Measurements from ENCODE around the gene TNS4.

Gene TNS4

DNA sequence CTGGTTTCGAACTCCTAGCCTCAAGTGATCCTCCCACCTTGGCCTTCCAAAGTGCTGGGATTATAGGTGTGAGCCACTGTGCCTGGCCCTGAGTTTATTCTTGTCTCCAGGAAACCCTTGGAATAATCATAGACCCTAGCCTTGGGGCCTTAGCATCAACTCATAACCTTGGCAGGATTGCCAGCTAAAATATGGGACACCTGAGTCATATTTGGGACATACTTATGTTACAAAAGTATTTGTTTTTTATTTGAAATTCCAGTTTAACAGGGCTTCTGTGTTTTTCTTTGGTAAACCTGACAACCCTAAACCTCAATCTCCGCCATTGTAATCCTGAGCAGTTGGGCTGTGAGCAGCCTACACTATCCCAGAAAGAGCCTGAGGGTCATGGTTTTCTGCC is 28.6 kb upstream of the TNS4 start:
- DNase-seq: no peak
- TF ChIP-seq GATA1 (IDR thresholded peaks at IDR 0.05; ENCODE audit: low read depth, low read length) (no peak), POLR2A (IDR thresholded peaks at IDR 0.05; ENCODE audit: low read length) (no peak)

DNA sequence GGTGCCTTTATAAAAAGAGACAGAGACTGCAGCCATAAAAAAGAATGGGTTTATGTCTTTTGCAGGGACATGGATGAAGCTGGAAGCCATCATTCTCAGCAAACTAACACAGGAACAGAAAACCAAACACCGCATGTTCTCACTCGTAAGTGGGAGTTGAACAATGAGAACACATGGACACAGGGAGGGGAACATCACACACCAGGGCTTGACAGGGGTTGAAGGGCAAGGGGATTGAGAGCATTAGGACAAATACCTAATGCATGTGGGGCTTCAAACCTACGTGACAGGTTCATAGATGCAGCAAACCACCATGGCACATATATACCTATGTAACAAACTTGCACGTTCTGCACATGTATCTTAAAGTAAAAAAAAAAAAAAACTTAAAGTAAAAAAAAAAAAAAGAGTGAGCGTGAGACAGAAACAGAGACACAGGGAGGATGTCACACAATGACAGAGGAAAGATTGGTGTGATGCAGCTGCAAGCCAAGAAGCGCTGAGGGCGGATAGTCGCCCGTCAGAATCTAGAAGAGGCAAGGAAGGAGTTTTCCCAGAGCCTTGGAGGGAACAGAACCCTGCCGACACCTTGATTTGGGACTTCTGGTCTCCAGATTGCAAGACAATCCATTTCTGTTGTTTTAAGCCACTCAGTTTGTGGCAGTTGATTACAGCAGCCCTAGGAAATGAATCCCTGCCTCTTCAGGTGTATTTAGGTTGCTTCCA is 27.4 kb upstream of the TNS4 start:
- TF ChIP-seq GATA1 (IDR thresholded peaks at IDR 0.05; ENCODE audit: low read depth, low read length) (no peak), POLR2A (IDR thresholded peaks at IDR 0.05; ENCODE audit: low read length) (no peak)

DNA sequence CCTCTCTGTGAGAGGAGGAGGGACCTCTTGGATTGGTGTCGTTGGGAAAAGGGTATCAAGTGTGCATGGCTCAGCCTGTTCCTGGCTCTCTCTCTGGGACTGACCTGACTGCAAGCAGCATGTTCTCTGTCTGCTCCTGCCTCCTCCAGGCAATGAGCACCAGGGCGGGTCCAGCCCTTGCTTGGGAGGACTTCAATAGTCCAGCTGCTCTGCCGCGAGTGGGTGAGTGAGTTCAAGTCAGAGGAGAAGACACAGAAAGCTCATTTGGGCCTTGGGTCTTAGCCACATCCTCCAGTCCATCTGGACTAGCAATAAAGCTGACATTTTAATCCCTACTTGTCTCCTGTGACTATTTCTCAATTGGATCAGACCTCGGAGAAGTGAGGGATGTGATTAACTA is 25.2 kb upstream of the TNS4 start:
- no peak for TF ChIP-seq GATA1 (IDR thresholded peaks at IDR 0.05; ENCODE audit: low read depth, low read length)
- no peak for TF ChIP-seq POLR2A (IDR thresholded peaks at IDR 0.05; ENCODE audit: low read length)
- no peak for DNase-seq

More for the DNA sequence above, 27.4 kb upstream of the TNS4 start:
- DNase-seq: no peak

DNA sequence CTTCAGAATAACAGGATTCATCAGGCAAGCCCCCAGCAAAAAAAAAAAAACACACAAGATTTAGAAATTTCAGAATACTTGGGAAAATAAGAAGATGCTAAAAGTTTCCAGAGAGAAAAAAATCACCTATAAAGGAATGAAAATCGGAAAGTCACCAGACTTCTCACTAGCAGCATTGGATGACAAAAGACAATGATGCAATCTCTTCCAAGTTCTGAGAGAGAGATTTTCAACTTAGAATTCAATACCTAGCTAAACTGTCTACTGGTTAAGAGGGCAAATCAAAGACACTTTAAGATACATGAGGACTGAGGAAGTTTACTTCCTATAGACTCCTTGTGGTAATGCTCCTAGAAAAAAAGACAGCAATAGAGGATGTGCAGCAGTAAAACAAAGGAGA is 23.9 kb upstream of the TNS4 start:
- TF ChIP-seq POLR2A (IDR thresholded peaks at IDR 0.05; ENCODE audit: low read length) (no peak), GATA1 (IDR thresholded peaks at IDR 0.05; ENCODE audit: low read depth, low read length) (no peak)
- no peak for DNase-seq

DNA sequence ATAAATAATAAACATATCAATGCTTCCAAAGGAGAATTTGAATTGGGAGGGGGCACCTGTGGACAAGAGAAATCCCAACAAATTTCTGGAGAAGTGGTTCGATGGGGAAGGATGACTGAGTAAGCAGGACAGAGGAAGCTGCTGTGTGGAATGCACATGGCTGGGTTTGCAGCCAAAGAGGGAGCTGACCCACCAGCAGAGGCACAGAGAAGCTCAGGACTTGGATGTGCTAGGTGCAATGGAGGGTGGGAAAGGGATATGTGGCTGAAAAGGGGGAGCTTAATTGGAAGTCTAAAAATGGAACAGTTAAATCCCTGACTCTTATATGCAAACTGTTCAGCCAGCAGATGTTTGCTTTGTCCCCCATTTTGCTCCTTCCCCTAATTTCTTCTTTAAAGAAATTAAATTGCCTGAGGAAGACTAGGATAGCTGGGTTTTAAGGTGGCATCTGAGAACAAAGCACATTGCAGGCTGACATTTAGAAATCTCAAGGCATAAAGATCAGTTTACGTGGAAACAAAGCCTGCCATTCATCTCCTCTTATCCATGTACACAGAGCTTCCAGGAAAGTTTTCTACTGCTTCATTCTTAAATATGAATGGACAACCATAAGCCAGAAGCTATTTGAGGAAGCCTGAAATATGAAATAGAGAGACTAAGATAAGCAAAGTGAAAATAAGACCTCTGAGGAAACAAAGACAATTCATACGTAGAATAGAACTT is 23.0 kb upstream of the TNS4 start:
- no peak for DNase-seq
- TF ChIP-seq POLR2A (IDR thresholded peaks at IDR 0.05; ENCODE audit: low read length): no peak
- no peak for TF ChIP-seq GATA1 (IDR thresholded peaks at IDR 0.05; ENCODE audit: low read depth, low read length)

DNA sequence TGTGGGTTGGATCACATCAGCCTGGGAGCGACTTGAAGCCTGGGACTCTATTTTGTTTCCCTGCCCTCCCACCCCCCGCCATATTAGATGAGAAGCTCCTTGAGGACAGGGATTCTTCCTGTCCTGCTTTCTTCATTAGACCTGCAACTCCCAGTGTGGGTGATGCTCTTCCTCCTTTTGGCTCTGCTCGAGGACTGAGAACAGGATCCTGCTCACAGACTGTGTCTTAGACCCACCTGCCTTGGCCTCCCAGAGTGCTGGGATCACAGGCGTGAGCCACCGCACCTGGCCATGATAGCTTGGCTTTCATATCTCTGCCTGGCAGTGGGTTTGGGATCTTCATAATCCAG is 21.5 kb upstream of the TNS4 start:
- DNase-seq: no peak
- TF ChIP-seq POLR2A (IDR thresholded peaks at IDR 0.05; ENCODE audit: low read length) (no peak), GATA1 (IDR thresholded peaks at IDR 0.05; ENCODE audit: low read depth, low read length) (no peak)

DNA sequence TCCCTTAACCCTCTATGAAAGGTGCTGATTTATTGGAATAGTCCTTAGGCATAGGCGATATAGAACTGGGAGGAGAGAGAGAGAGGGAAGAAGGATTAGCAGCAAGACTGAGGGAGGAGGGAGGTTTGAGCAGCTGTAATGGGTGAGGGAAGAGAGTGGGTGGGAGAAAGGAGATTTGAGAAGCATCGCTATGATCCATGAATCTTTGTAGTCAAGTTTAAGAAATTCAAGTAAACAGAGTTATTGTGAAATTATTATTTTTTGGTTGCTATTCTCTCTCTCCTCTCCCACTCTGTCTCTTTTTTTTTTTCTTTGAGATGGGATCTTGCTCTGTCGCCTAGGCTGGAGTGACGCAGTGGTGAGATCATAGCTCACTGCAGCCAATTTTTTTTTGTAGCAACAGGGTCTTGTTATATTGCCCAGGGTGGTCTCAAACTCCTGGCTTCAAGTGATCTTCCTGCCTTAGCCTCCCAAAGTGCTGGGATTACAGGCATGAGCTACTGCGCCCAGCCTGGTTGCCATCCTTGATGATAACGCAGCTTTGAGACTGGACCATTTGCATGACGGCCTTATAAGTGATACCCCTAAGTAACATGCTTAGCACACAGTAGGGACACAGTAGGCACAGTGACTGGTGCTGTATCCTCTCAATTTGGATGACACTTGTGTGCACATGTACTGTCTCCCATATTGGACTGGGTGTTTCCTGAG is 21.0 kb upstream of the TNS4 start:
- no peak for DNase-seq
- TF ChIP-seq GATA1 (IDR thresholded peaks at IDR 0.05; ENCODE audit: low read depth, low read length) (no peak), POLR2A (IDR thresholded peaks at IDR 0.05; ENCODE audit: low read length) (no peak)

DNA sequence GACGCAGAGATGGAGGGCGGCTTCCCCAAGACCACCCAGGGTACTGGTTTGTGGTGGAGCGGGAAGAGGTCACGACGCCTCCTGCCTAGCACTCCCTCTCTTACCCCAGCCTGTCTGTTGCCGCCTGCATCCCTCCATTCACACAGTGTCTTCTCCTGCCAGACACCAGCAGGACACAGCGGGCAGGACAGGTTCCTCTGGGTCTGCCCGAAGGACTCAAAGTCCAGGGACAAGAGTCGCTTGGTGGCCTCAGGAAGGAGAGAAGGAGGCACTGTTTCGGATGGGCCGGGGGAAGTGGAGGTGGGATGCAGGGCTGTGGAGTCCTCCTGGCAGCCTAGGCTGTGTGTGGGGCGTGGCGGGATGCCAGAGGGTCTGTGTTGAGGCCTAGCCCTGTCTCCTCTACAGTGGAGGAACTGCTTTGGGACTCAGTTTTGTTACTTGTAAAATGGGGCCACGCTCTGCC is 19.6 kb upstream of the TNS4 start:
- no peak for TF ChIP-seq GATA1 (IDR thresholded peaks at IDR 0.05; ENCODE audit: low read depth, low read length)
- no peak for DNase-seq

DNA sequence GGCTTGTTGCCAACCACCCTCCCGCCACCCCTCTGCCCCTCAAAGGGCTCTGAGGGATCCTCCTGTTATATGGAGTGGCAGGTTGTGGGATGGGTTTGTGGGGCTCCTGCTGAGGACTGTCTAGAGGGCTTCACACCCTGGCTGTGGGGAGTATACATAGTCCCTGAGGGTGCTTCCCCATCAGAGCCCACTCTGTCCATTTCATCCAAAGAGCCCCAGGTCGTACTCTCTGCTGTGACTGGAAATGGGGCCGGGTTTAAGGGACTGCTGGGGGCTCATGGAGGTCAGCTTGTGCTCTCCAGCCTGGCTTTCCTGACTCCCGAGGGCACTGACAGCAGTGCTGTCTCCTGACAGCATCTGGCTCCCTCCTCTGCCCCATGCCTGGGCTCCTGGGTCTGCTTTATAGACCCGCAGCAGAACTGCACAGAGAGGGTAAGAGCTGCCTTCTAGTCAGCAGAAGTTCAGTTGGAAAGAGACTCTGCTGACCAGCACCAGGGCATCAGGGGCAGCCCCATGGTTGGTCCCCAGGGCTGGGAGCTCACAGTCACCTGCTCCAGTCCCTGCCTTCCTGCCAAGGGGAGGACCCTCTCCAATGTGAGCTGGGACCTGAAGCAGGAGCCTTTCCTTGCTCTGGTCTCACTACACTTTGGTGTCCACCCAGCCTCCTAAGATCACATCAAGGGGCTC is 17.8 kb upstream of the TNS4 start:
- TF ChIP-seq GATA1 (IDR thresholded peaks at IDR 0.05; ENCODE audit: low read depth, low read length): no peak
- no peak for TF ChIP-seq POLR2A (IDR thresholded peaks at IDR 0.05; ENCODE audit: low read length)
- no peak for DNase-seq

DNA sequence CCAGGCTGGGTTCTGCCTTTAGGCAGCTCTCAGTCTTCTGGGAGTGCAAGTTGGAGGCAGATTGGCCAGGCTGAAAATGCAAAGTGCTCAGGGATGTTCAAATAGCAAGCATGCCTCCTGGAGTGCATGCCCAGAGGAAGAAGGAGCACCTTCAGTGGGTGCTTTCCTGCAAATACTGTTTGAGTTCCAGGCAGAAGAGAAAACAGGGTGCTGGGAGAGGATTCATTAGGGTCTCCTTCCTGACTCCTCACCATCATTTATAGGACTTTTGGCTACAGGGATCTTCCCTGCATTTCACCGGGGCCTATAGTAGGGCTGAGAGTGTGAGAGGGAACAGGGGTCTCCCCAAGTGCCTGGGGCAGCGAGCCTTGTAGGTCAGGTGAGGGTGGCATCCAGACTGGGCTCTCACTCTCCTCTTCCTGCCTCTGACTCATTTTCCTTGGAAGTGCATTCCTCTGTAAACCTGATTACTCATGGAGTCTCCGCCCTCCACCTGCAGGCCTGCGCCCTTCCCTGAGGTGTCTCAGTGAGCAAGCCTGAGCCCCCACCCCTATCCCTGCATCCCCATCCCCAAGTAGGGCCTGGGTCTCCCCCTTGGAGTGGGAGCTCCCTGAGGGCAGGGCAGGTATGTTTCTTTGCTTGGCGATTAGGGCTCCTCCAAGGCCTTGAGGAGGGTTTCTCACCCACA is 17.1 kb upstream of the TNS4 start:
- no peak for DNase-seq
- TF ChIP-seq POLR2A (IDR thresholded peaks at IDR 0.05; ENCODE audit: low read length) (no peak), GATA1 (IDR thresholded peaks at IDR 0.05; ENCODE audit: low read depth, low read length) (no peak)

DNA sequence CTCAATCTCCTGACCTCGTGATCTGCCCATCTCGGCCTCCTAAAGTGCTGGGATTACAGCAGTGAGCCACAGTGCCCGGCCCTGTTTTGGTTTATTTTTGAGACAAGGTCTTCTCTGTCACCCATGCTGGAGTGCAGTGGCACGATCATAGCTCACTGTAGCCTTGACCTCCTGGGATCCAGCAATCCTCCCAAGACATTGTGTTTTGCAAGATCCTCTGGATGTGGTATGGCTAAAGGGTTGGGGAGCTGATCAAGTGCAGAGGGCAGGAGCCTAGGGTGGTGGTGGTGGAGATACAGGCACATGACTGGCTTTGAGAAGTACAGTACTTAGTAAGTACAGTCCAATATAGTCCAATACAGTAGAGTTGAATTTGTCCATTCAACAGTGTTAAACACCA is 16.6 kb upstream of the TNS4 start:
- no peak for DNase-seq
- no peak for TF ChIP-seq POLR2A (IDR thresholded peaks at IDR 0.05; ENCODE audit: low read length)
- no peak for TF ChIP-seq GATA1 (IDR thresholded peaks at IDR 0.05; ENCODE audit: low read depth, low read length)

DNA sequence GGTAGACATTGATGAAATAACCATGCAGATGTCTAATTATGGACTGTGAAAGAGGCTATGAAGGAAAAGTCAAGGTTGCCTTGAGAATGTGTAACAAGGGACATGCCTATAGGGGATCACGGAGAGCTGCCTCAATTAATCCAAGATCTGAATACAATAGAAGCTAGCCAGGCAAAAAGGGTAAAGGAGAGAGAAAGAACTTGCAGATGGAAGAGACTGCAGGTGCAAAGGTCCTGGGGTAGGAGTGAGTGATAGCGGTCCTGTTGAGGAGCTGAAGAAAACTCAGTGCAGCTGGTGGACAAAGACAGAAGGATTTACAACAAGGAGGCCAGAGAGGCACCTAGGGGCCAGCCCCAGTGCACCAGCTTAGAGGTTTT is 15.9 kb upstream of the TNS4 start:
- TF ChIP-seq POLR2A (IDR thresholded peaks at IDR 0.05; ENCODE audit: low read length) (no peak), GATA1 (IDR thresholded peaks at IDR 0.05; ENCODE audit: low read depth, low read length) (no peak)
- no peak for DNase-seq

DNA sequence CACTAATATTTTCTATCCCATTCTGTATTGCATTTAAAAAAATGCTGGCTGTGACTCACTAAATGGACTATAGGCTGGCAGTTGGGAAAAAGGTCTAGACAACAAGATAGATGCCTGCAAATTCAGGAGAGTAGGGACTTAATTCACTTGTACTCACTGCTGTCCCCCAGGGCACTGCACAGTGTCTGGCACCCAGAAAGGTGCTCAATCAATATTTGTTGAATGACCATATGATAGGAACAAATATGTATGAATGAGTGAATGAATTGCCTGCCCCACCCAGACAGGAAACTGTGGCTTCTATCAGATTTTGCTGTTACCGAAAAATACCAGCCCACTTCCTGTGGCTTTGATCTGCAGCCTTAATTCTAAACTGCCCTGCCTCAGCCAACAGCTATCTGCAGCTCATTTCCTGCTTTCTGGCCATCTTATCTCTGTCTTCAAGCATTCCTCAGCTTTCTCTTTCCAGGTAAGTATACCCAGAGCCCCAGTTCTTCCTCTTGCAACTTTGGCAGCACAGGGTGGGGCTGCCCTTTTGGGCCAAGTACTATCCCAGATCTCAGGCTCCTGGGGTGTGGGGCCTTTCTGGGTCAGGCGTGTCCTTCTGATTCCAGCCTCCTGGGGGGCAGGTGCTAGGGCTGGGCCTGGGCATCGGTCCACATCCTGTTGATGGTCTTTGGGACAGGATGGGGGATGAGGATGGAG is 15.3 kb upstream of the TNS4 start:
- no peak for TF ChIP-seq POLR2A (IDR thresholded peaks at IDR 0.05; ENCODE audit: low read length)
- no peak for TF ChIP-seq GATA1 (IDR thresholded peaks at IDR 0.05; ENCODE audit: low read depth, low read length)
- no peak for DNase-seq

Data from erythroblast (primary cell).